HG02970 (cell line): ENCODE results near the gene MAN1A2.

ENCODE experiments used
- ATAC-seq: cut with Tn5 transposase; IDR thresholded peaks from one replicate; pipeline ENCODE4 v1.9.1; 2021; ENCODE audit warnings: mild to moderate bottlenecking, moderate library complexity, moderate number of reproducible peaks; ENCODE audit not compliant: unreplicated experiment, low FRiP score

Gene MAN1A2

DNA sequence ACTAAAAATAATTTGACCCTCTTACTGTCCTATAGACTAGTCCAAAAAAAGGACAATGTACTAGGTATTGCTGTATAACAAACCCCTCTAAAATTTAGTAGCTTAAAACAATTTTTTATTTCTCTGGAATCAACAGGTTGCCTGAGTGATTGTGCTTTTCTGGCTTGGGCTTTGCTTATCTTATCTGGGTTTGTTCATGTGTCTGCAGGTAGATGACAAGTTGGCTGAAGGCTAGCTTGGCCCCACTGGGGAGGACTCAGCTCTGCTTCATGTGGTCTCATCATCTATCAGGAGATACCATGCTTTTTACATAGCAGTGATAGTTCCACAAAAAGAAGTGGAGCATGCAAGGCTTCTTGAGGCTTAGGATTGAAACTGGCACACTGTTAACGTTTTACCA is 114.2 kb downstream of the MAN1A2 start:
- ATAC-seq: no peak

DNA sequence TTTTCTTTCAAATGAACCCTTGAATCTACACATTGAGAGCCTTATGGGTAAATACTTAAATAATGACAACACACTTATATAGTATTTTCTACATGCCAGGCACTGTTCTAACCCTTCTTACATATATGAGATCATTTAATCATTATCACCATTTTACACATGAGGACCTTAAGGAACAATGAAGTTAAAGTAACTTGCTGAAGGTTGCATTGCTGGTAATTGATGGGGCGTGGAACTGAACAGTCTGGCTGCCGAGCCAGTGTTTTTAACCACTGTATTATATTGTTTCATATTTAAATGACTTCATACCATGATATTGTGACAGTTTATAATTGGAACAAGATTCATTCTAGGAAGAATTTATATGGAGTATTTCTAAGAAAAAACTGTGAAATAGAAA is 126.7 kb downstream of the MAN1A2 start:
- no peak for ATAC-seq

DNA sequence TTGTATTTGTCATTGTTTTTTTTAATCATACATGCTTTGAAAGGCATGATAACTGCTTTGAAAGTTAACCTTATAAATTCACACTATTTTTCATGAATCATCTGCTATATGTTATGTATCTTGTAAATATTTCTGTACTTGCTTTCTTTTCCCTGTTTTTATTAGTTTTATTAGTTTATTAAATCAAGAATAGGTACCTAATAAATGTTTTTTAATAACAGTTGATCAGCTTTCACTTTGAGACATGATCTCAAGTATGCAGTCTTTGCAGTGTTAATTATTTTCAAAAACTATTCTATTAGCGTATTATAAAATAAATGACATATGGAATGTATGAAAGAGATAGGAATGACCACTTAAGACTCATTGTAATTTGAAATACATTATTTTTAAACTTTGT is 127.8 kb downstream of the MAN1A2 start:
- no peak for ATAC-seq

DNA sequence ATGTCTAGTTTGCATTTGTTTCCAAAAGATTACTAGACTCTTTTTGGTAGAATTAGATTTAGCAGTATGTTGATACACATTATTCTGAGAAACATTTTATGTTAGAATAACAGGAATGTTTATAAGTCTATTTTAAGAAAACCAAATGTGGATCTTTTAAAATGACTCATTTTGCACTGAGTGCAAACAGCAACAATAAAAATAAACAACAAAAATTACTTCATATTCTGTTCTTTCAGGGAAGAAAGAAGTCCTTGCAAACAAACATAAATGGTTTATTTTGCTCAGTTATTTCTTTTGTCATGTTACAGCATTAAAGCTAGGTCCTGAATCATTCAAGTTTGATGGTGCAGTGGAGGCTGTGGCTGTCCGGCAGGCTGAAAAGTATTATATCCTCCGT is 131.8 kb downstream of the MAN1A2 start:
- no peak for ATAC-seq

DNA sequence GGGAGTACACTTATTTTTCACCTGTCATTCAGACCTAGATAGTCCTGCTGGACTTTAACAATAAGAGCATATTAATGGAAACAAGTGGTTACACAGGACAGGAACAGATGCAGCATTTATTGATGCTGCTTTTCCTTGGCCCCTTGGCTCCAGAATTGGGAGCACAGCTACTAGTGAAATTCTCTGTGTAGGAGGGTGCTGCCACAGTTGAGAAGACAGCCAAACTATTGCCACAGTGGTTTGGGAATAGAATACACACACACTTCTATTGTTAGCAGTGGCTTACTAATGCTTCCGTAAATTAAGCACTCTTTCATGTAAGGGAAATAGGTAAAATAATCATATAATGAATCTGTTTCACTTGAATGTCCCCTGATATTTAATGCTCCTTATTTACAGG is 133.3 kb downstream of the MAN1A2 start:
- ATAC-seq: no peak

DNA sequence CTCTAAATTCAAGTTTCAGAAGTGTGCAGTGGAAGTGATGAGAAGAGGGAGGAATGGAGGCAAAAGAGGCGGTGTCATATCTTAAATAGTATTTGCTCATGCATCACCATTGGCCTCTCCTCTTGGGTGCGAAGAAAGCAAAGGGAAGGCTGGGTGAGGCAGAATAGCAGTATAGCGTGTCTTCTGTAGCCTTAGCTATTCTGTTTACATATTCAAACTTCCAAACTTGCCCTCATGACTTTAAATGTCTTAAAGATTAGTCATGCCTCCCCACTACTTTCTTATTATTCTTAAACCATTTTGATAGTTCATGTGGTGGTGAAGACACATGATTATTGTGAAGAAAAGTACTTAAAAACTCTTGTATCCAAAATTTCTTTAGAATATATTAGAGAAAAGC is 134.0 kb downstream of the MAN1A2 start:
- no peak for ATAC-seq

DNA sequence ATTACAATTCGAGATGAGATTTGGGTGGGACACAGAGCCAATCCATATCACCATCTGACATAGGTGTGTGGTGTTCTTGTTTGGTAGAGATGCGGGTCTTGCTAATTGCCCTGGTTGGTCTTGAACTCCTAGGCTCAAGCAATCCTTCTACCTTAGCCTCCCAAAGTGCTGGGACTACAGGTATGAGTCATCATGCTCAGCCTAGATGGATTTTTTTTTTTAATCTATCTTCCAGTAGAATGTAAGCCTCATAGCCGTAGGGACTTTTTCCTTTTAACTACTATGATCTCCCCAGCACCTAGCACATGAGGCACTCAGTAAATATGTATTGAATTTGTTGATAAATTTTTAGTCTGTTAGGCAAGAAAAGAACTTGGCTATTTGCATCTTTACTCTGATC is 144.0 kb downstream of the MAN1A2 start:
- no peak for ATAC-seq

DNA sequence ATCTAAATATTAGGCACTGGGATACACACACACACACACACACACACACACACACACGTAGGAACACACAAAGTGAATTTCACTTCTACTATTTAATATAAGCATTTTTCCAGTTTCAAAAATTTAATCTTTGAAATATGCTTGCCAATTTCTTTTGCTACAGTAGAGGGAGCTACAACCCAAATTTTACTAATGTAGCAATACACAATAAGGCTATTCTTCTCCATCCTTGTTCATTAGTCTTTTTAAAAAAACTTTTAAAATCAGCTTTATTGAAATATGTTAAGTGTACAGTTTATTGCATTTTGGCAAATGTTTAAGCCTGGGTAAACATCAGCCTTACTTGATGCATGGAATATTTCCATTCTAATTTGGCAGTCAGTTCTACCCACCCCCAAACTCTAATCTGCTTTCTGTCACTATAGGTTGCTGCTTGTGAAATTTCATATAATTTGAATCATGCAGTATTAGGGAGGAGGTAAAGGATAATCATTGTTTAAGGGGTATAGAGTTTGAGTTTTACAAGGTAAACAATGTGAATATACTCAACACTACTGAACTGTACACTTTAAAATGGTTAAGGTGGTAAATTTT is 145.6 kb downstream of the MAN1A2 start:
- no peak for ATAC-seq

DNA sequence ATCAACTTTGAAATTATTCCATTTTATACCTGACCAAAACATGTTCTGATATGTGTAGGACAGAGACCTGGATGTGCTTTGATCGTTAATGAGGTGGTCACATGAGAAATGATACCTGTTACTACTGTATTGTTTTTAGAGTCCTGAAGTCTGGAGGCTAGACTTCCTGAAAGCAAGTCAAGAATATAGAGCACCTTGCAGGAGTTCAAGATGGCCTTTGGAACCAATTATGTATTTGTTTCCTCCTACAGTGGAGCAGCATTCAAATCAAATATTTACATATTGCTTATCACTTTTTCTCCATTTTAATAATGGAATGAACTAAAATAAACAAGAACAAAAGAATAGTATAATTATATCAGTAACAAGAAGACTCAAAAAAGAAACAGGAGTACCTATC is 155.9 kb downstream of the MAN1A2 start:
- ATAC-seq: no peak

DNA sequence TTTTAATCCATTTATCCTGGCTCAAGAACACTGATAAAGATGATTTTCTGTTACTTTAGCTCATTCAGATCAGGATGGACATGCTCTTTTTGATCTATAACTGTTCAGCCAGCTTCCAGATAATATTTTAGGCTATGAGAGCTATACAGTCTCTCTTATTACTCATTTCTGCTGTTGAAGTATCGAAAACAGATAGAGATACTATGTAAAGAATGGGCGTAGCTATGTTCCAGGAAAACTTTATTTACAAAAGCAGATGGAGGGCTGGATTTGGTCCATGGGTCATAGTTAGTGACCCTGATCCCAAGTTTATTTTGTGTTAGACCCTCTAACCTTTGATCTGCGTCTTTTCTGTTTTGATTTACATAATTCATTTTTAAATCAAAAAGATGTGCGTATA is 159.8 kb downstream of the MAN1A2 start:
- ATAC-seq: no peak

DNA sequence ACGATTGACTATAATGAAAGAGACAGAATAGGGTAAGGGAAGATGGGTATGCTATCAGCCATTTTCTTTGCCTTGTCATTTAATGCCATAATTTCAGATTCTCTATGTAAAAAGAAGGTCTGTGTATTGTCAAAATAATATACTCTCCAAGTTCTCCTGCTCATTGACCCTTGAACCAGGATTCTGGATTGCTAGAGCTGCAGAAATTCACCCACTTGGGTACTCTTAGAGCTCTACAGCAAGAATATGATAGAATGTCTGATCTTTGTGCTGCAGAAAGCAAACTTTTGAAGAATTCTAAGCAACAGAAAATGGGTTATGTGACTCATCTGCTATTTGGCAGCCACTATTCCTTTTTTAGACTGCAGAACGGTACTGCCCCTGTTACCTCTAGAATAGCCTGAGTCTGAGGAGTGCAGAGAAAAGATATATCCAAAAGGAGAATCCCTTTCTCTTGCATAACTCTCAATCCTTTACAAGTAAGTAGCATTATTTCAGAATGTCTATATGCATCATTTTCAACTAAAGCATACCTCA is 160.4 kb downstream of the MAN1A2 start:
- no peak for ATAC-seq

DNA sequence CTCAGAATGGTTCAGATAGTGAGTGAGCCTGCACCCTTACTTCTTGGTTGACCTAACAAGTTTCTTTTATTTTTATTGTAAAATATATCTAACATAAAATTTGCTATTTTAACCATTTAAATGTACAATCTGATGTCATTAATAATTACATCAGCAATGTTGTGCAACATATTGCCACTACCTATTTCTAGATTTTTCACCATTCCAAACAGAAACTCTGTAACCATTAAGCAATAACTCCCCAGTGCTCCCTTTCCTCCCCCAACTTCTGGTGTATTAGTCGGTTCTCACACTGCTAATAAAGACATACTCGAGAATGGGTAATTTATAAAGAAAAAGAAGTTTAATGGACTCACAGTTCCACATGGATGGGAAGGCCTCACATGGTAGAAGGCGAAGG is 162.4 kb downstream of the MAN1A2 start:
- no peak for ATAC-seq

DNA sequence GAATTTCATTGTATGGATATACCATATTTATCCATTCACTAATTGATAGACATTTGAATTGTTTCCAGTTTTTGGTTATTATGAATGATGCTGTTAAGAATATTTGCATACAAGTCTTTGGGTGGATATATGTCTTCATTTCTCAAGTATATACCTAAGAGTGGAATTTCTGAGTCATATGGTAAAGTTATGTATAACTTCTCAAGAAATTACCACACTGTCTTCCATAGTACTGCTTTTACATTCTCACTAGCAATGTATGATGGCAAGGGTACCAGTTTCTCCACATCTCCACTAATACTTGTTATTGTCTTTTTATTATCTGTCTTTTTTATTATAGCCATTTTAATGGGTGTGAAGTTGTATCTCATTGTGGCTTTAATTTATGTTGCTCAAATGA is 164.0 kb downstream of the MAN1A2 start:
- no peak for ATAC-seq

DNA sequence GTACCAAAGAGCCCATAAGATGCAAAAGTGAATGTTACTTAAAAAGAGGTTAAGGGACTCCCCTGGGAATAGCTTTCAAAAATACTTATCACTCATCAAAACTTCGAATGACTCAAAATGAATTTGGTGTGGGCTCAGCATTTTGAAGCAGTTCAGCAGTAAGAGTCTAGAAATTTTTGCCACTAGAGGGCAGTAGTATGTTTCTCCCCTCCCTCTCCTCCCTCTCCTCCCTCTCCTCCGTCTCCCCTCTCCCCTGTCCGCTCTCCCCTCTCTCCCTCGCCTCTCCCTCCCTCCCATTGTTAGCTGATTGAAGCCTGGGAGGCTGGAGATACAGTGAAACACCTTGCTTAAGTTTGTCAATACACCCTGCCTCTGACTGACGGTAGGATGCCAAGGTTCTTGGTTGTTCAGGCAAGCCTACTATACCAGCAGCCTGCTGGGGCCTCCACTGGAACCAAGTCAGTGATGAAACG is 167.8 kb downstream of the MAN1A2 start:
- no peak for ATAC-seq

DNA sequence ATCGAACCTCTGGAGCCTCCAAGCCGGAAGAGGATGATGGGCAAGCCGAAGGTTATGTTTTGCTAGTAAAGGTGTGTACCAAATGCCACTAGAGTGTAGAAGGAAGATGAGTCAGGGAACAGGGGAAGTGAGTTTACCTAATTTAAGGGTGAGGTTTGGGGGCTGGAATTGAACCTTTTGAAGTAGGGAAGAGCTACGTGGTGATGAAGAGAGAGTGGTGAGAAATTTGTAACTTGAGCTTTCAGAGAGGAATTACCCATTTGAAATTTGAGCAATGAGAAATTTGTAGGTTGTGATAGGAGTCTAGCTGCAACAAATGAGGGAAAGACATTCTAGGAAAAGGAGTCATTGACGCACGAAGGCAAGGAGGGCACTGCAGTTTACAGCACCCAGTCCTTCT is 168.6 kb downstream of the MAN1A2 start:
- ATAC-seq: no peak

DNA sequence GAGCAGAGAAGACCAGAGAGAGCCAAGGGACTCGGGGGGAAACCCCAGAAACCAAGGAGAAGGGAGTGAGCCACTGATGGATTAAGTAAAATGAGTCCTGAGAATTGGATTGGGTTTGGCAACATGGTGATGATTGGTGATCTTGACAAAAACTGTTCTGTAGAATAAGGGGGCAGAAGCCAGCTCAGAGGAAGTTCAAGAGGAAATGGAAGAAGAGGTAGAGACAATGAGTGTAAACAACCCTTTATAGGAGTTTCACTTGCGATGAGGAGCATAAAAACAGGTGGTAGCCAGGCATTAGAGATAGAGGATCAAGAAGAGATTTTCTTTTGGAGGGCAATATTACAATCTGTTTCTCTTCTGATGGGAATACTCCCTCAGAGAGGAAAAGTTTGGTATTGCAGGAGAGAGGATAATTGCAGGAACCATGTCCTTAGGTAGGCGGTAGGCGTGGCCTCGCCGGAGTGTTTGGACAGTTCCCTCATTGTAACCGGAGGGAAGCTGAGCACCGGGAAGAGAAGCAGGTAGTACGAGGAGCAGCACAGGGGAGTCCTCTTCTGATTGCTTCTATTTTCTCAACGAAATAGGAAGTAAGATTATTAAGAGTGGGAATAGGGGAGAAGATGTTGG is 170.2 kb downstream of the MAN1A2 start:
- no peak for ATAC-seq

DNA sequence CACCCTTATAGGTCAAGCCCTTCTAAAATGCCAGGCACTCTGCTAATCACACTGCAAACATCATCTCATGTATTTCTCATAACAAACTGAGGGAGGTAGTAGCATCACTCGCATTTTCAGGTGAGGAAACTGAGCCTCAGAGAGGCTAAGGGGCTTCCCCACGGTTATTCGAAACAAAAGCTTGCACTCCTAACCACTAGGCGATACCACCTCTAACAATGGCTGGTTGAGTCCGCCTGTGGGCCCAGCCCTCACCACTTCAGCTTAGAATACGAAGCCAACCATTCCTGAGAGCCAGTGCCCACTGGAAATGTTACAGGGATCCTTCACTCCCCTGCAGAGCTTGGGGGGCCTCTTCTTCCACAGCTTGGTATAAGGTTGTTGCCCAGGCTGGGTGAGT is 173.3 kb downstream of the MAN1A2 start:
- ATAC-seq: no peak

DNA sequence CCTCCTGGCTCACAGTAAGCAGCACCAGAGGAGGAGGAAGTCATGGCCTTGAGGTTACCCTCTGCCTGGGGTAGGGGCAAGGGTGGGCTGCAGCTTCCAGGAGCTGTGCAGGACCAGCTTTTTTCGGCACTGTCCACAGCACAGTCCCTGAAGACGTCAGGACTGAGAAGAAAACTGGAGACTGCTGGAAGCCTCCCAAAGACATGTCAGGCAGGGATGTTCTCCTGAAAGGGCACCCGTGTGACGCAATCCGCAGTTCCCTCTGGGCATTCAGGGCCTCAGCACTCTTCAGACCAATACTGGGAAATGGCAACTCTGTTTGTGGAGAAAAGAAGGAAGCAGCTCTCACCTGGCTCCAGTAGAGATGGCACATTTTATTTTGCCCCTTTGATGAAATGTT is 173.8 kb downstream of the MAN1A2 start:
- no peak for ATAC-seq

DNA sequence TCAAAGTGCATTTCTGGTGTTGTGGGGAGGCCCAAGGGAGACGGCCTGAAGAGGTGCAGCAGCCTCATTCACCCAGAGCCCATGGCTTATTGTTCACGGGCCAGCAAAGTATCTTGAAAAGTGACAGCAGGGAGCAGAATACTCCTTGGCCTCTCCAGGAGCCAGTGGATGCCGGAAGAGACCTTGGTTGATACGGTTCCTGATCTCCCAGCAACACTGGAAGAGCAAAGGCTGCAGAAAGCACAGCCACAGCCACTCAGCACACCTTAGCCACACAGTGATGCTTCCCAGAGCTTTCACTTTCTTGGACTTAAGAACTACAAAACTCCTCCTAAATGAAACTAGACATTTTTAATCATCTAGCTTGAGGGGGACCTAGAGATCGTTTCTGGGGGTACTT is 174.3 kb downstream of the MAN1A2 start:
- ATAC-seq: no peak

DNA sequence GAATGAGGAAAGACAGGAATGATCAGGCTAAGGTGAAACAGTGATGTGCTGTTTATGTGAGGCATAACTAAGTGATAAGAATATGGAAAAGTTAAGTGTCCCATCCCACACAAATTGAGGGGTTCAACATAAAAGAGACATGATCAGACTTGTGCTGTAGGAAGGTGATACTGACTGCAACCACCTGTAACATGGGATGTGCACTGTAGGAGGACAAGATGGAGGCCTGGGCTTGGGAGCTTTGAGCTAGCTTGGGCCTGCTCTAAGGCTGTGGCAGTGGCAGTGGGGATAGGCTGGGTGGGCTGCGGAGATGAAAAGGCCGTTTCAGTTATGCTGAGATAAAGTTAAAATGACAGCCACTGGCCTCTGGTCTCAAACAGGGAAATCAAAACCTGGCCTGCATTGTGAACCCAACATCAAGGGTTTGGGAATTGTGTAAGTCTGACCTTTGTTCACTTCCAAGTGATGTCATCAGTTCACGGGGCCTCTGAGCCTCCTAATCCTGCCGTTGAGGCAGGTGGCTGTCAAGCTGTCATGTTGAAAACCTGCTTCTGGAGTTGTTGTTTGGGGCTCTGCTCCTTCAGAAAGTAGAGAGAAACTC is 177.4 kb downstream of the MAN1A2 start:
- ATAC-seq: no peak

DNA sequence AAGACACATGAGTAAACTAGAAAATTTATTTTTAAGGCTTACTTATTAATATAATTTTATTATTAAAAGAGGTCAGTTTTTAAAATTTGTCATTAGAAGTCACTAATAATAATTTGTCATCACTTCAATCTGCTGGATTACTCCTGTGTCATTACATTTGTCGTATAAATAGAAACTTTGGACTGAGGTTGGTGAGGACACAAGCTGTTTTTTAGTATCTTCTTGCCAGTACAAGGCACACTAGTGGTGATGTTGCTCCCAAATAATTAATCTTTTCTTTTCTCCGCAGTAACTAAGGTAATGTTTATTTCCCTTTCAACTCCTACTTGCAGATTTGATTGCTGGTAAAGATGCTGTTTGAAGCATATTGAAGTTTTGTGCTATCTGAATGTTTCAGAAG is 179.2 kb downstream of the MAN1A2 start:
- no peak for ATAC-seq

DNA sequence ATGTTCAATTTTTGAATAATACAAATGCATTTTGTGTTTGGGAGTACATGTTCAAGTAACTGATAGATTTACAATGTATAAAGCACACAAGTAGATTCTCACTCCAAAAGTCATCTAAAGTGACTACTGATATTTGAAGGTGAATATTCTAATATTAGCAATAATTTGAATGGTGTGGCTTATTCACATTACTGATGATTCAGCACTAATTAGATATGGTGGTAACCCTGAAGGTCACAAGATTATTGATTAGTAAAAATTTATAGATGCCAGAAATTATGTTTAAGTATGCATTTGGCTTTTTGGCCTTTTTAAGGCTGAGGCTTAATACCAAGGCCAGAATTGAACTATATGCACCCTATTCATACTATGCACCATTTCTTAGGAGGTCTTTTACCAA is 186.2 kb downstream of the MAN1A2 start:
- ATAC-seq: no peak
